Ishikawa (cell line): ENCODE results near the gene AGAP2.
A peak's percentile ranks its signal among the peaks of the same experiment; 100 is the strongest.

Source experiments
- CEBPB ChIP-seq: IDR thresholded peaks from 2 replicates; pipeline ENCODE4 v1.6.1; 2012
- CREB1 ChIP-seq: IDR thresholded peaks from 2 replicates; pipeline ENCODE4 v1.6.1; 2012; ENCODE audit warnings: low read depth
- EGR1 ChIP-seq: IDR thresholded peaks from 2 replicates; pipeline ENCODE4 v1.6.1; 2012
- EP300 ChIP-seq: IDR thresholded peaks from 2 replicates; pipeline ENCODE4 v1.6.1; 2012; ENCODE audit warnings: borderline replicate concordance
- FOXM1 ChIP-seq: IDR thresholded peaks from 2 replicates; pipeline ENCODE4 v1.6.1; 2012; ENCODE audit warnings: low read depth, borderline replicate concordance
- MAX ChIP-seq: IDR thresholded peaks from 2 replicates; pipeline ENCODE4 v1.6.1; 2012
- NFIC ChIP-seq: IDR thresholded peaks from 2 replicates; pipeline ENCODE4 v1.6.1; 2012
- RAD21 ChIP-seq: IDR thresholded peaks from 2 replicates; pipeline ENCODE4 v1.6.1; 2012; ENCODE audit warnings: low read depth
- TAF1 ChIP-seq: IDR thresholded peaks from 2 replicates; pipeline ENCODE4 v1.6.1; 2012; ENCODE audit warnings: low read depth, mild to moderate bottlenecking
- TCF12 ChIP-seq: IDR thresholded peaks from 2 replicates; pipeline ENCODE4 v1.6.1; 2012; ENCODE audit warnings: low read depth
- TEAD4 ChIP-seq: IDR thresholded peaks from 2 replicates; pipeline ENCODE4 v1.6.1; 2012
- USF1 ChIP-seq: IDR thresholded peaks from 2 replicates; pipeline ENCODE4 v1.6.1; 2012
- YY1 ChIP-seq: IDR thresholded peaks from 2 replicates; pipeline ENCODE4 v1.6.1; 2012; ENCODE audit warnings: low read depth
- ZBTB7A ChIP-seq: IDR thresholded peaks from 2 replicates; pipeline ENCODE4 v1.6.1; 2012; ENCODE audit warnings: low read depth
- TF ChIP-seq, protein P1 (sequence below): IDR thresholded peaks from 2 replicates; pipeline ENCODE4 v1.6.1; 2012; ENCODE audit warnings: low read depth, mild to moderate bottlenecking

AGAP2 gene

GRCh38 chr12:57775563-57776246 is 37.2 kb upstream of the AGAP2 start:
- TF ChIP-seq EP300 (no peak), NFIC (no peak), TAF1 (no peak), CREB1 (no peak), FOXM1 (no peak), USF1 (no peak), ZBTB7A (no peak), MAX (no peak), EGR1 (no peak), YY1 (no peak), TEAD4 (no peak), TCF12 (no peak), CEBPB (no peak), RAD21 (no peak)
- TF ChIP-seq, protein P1, sequence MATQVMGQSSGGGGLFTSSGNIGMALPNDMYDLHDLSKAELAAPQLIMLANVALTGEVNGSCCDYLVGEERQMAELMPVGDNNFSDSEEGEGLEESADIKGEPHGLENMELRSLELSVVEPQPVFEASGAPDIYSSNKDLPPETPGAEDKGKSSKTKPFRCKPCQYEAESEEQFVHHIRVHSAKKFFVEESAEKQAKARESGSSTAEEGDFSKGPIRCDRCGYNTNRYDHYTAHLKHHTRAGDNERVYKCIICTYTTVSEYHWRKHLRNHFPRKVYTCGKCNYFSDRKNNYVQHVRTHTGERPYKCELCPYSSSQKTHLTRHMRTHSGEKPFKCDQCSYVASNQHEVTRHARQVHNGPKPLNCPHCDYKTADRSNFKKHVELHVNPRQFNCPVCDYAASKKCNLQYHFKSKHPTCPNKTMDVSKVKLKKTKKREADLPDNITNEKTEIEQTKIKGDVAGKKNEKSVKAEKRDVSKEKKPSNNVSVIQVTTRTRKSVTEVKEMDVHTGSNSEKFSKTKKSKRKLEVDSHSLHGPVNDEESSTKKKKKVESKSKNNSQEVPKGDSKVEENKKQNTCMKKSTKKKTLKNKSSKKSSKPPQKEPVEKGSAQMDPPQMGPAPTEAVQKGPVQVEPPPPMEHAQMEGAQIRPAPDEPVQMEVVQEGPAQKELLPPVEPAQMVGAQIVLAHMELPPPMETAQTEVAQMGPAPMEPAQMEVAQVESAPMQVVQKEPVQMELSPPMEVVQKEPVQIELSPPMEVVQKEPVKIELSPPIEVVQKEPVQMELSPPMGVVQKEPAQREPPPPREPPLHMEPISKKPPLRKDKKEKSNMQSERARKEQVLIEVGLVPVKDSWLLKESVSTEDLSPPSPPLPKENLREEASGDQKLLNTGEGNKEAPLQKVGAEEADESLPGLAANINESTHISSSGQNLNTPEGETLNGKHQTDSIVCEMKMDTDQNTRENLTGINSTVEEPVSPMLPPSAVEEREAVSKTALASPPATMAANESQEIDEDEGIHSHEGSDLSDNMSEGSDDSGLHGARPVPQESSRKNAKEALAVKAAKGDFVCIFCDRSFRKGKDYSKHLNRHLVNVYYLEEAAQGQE, result no peak

- TF ChIP-seq, protein P1, result no peak
- TF ChIP-seq RAD21, result no peak
- TF ChIP-seq TCF12, result no peak
- no peak for TF ChIP-seq CEBPB
- TF ChIP-seq USF1, result no peak
- TF ChIP-seq ZBTB7A, result no peak
- no peak for TF ChIP-seq EGR1
- TF ChIP-seq CREB1, result no peak
- TF ChIP-seq EP300, result no peak
- no peak for TF ChIP-seq TEAD4
- TF ChIP-seq YY1, result no peak
- TF ChIP-seq NFIC, result no peak
Observed at GRCh38 chr12:57775044-57775443, 36.5 kb upstream of the AGAP2 start.

DNA sequence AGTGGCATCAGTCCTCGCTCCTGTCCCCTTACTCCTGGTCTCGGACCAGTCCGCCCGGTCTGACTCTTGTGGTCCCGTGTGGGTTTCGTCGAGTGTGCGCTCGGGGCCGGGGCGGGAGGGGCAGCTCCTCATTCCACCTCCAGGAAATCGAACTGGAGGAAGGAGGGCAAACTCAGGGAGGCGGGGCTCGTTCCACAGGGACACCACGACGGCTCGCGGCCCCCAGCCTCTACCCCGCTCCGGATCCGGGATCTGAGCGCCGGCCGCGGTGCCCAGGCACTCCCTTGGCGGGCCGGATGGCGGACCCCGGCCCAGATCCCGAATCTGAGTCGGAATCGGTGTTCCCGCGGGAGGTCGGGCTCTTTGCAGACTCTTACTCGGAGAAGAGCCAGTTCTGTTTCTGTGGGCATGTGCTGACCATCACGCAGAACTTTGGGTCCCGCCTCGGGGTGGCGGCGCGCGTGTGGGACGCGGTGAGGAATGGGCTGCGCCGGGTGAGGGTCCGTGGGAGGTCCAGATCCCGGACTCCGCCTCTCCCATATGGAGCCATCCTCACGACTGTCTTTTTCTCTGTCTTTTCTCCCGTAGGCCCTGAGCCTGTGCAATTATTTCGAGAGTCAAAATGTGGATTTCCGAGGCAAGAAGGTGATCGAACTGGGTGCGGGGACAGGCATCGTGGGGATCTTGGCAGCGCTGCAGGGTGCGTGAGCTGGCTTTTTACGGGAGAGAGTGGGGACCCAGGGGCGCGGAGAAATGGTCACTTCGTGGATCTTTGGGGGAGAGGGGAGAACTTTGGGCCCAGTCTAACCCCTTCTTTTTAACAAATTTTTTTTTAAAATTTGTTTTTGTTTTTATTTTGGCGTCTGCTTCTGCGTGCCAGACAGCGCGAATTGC is 34.1 kb upstream of the AGAP2 start, which contains the start of gene EEF1AKMT3:
EEF1AKMT3 (plus strand) TSS at position 186 of the 894 bp plus-strand sequence; CDS start at position 297, 111 bp downstream.
- TF ChIP-seq USF1 (no peak), YY1 (no peak), ZBTB7A (peak; percentile 82)

GRCh38 chr12:57771873-57772428 is 33.4 kb upstream of the AGAP2 start, which contains the start of gene METTL1:
Gene METTL1 (minus strand): TSS chr12:57772105. CDS start chr12:57772083, 22 bp downstream.
- TF ChIP-seq FOXM1, result no peak
- TF ChIP-seq CEBPB, result no peak
- TF ChIP-seq NFIC, result peak; percentile 27; the same call in 1 of the 2 replicates
- peak; percentile 98 for TF ChIP-seq TAF1
- TF ChIP-seq YY1, result peak; percentile 95
- TF ChIP-seq RAD21, result no peak
- peak; percentile 83 for TF ChIP-seq TCF12
- peak; percentile 88 for TF ChIP-seq EGR1
- TF ChIP-seq USF1, result peak; percentile 87
- TF ChIP-seq MAX, result peak; percentile 100
- TF ChIP-seq CREB1, result peak; percentile 99
- no peak for TF ChIP-seq ZBTB7A
- TF ChIP-seq, protein P1, result 0 out of 2 replicates have a peak, but pooled peaks have one; percentile 8
- TF ChIP-seq TEAD4, result peak; percentile 29
- no peak; the same call in 1 of the 2 replicates for TF ChIP-seq EP300
